Glutamatergic neuron (in vitro differentiated cells): ENCODE results near the gene ASB8. TPM values are rescaled to one million over a fixed set of nuclear protein-coding genes. Genes with fewer than 3 reads are reported as not detected.
"Not testable (repeated sequence)": the region's sequence is repeated elsewhere in the genome, so short reads cannot be mapped to it uniquely, and the experiment has no call there.

ENCODE experiments used
- DNase-seq: peaks from one replicate; pipeline ENCODE4 v3.0.0; 2022
- H3K27ac Mint-ChIP-seq: one replicate; pipeline ENCODE4 v1.8.0; 2020; ENCODE audit warnings: mild to moderate bottlenecking, mixed read lengths, inconsistent platforms; ENCODE audit not compliant: unreplicated experiment
- H3K27me3 Mint-ChIP-seq: one replicate; pipeline ENCODE4 v1.8.0; 2020; ENCODE audit warnings: mild to moderate bottlenecking, moderate library complexity, mixed read lengths, inconsistent platforms; ENCODE audit not compliant: unreplicated experiment
- H3K36me3 Mint-ChIP-seq: one replicate; pipeline ENCODE4 v1.8.0; 2020; ENCODE audit warnings: mild to moderate bottlenecking, mixed read lengths, inconsistent platforms; ENCODE audit not compliant: unreplicated experiment
- H3K4me1 Mint-ChIP-seq: one replicate; pipeline ENCODE4 v1.8.0; 2020; ENCODE audit warnings: mild to moderate bottlenecking, low read depth, mixed read lengths, inconsistent platforms; ENCODE audit not compliant: unreplicated experiment
- H3K4me3 Mint-ChIP-seq: one replicate; pipeline ENCODE4 v1.8.0; 2020; ENCODE audit warnings: mild to moderate bottlenecking, mixed read lengths, inconsistent platforms; ENCODE audit not compliant: unreplicated experiment
- H3K9me3 Mint-ChIP-seq: one replicate; pipeline ENCODE4 v1.8.0; 2020; ENCODE audit warnings: mild to moderate bottlenecking, moderate library complexity, mixed read lengths, inconsistent platforms; ENCODE audit not compliant: unreplicated experiment
- total RNA-seq: library from RNA; stranded (reverse); fragmentation: NEBNext Ultra II Directional; extraction: Animal tissue kit (Norgen Biotek cat#: 25700); gene quantifications from one replicate; pipeline ENCODE4 v1.2.1, GENCODE V29; 2021; ENCODE audit not compliant: unreplicated experiment
- TF ChIP-seq, protein P1 (sequence below): fragments of 200-600 bp; sonication (generic); IDR thresholded peaks from one replicate; pipeline ENCODE4 v1.5.0; 2021; ENCODE audit not compliant: partially characterized antibody, unreplicated experiment

The ASB8 gene
- total RNA-seq, 1 donor from 2014 or later, result 43.5 TPM

DNA sequence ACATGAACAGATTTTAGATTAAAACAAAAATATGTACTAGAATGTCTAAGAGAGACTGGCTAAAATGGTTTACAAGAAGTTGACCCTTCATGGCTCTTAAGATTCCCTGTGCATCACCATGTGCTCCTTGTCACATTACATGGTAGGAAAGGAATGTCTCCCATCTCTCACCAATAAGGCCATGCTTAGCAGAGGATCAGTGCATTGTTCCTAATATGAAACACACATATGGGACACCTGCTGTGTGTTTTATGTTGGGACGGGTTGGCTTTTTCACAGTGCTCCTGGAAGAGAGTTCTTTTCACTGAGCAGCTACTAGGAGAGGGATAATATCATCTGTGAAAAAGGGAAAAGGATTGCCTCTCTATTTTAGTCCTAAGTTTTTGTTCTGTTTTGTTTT lies 28.5 kb downstream of the ASB8 start:
- H3K36me3 Mint-ChIP-seq, result peaks cover 4% of the 10 kb centered on the region
- H3K4me3 Mint-ChIP-seq, result no peak overlapping the region
- no peak for DNase-seq
- H3K9me3 Mint-ChIP-seq, result no peaks in the 10 kb centered on the region
- H3K27me3 Mint-ChIP-seq, result no peaks in the 10 kb centered on the region
- H3K27ac Mint-ChIP-seq, result no peak overlapping the region
- TF ChIP-seq, protein P1, sequence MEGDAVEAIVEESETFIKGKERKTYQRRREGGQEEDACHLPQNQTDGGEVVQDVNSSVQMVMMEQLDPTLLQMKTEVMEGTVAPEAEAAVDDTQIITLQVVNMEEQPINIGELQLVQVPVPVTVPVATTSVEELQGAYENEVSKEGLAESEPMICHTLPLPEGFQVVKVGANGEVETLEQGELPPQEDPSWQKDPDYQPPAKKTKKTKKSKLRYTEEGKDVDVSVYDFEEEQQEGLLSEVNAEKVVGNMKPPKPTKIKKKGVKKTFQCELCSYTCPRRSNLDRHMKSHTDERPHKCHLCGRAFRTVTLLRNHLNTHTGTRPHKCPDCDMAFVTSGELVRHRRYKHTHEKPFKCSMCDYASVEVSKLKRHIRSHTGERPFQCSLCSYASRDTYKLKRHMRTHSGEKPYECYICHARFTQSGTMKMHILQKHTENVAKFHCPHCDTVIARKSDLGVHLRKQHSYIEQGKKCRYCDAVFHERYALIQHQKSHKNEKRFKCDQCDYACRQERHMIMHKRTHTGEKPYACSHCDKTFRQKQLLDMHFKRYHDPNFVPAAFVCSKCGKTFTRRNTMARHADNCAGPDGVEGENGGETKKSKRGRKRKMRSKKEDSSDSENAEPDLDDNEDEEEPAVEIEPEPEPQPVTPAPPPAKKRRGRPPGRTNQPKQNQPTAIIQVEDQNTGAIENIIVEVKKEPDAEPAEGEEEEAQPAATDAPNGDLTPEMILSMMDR, result no peak
- no peaks in the 10 kb centered on the region for H3K4me1 Mint-ChIP-seq

DNA sequence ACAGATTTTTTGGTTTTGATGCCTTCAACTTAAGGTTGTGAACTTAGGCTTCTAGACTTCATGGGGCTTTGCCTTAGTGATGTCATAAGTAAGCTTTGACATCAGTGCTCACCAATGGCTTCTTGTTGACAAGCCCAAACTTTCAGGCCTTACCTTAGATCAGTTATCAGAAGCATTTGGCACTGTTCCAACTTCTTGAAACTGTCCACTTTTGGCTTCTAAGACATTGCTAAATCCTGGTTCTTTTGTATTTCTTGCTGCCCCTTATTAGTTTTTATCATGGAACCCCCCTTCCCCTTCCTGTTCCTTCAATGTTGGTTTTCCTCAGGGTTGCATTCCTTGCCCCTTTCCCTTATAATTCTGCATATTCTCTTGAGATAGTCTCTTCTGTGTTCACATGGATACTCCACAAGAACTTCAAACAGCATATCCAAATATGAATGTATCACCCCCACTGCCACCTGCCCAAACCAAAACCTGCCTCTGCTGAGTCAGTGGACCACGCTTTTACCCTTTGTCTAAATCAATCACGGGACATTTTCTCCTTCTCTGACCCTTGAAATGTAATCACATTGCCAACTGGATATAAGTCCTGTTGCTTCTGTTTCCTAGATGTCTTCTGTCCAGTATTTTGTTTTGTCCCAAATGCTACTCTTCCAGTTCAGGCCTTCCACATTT lies 30.2 kb downstream of the ASB8 start:
- no peaks in the 10 kb centered on the region for H3K27me3 Mint-ChIP-seq
- DNase-seq, result no peak
- H3K9me3 Mint-ChIP-seq, result no peaks in the 10 kb centered on the region
- no peak overlapping the region for H3K27ac Mint-ChIP-seq
- TF ChIP-seq, protein P1, result no peak
- H3K4me3 Mint-ChIP-seq, result no peak overlapping the region
- H3K4me1 Mint-ChIP-seq, result no peaks in the 10 kb centered on the region
- no peaks in the 10 kb centered on the region for H3K36me3 Mint-ChIP-seq

DNA sequence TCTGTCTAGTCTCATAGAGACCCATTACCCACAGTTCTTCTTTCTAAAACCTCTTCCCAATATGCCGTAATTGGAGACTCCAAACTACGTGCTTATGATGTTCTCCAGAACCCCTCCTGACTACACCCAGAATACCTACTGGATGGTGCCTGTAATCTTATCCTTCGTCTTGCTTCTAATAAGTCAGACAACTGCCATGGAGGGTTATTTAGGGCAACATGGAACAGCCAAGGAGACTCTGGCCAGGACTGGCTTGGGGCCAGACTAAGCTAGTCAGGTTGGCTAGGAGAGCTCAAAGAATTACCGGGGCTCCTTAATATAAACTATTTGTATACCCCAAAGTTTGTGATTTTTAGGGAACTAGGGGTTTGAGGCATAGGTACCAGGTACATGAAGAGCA lies 31.3 kb downstream of the ASB8 start:
- Mint-ChIP-seq H3K27ac (no peak overlapping the region), H3K4me3 (no peak overlapping the region), H3K4me1 (peaks cover 1% of the 10 kb centered on the region), H3K9me3 (no peaks in the 10 kb centered on the region), H3K27me3 (peaks cover under 1% of the 10 kb centered on the region), H3K36me3 (no peaks in the 10 kb centered on the region)
- TF ChIP-seq, protein P1, result no peak
- no peak for DNase-seq

DNA sequence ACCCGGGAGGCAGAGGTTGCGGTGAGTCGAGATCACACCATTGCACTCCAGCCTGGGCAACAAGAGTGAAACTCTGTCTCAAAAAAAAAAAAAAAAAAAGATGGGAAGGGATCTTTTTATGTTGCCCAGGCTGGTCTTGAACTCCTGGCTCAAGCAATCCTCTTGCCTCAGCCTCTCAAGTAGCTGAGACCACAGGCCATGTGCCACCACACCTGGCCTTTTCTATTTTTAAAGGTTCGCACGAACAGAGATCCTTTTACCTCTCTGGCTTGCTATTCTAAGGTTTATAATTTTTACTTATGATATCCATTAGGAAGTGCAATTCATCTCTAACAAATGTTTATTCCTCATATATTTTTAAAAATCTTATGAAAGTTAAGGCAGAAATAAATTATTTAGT lies 31.8 kb downstream of the ASB8 start:
- not testable (repeated sequence) for DNase-seq, H3K27me3 Mint-ChIP-seq, H3K4me1 Mint-ChIP-seq, H3K27ac Mint-ChIP-seq, H3K4me3 Mint-ChIP-seq, H3K36me3 Mint-ChIP-seq, H3K9me3 Mint-ChIP-seq

DNA sequence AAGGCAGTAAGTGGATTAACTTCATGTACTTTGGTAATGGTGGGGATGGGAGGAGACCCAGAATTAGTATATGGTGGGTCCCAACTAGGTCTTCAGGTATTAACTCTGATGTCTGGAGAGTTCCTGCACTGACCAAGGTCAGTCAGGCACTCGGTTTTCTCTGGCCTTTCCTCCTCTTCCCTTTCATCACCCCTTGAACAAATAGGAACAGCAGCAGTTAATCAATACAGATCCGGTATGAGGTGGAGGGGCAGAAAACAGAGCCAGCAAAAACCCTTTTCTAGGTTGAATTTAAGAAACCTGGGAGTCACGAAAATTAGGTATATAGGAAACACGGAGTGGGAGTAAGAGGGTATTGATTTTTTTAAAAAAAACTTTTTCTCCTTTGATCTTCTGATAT lies 34.1 kb downstream of the ASB8 start:
- H3K27me3 Mint-ChIP-seq, result peaks cover 6% of the 10 kb centered on the region
- DNase-seq, result no peak
- no peaks in the 10 kb centered on the region for H3K9me3 Mint-ChIP-seq
- H3K4me3 Mint-ChIP-seq, result no peak overlapping the region
- no peak overlapping the region for H3K27ac Mint-ChIP-seq
- H3K36me3 Mint-ChIP-seq, result no peaks in the 10 kb centered on the region
- H3K4me1 Mint-ChIP-seq, result peaks cover 9% of the 10 kb centered on the region
- TF ChIP-seq, protein P1, result no peak
